PC-9 (cell line): ENCODE measurements around the gene SERHL2.

Source experiments
- CTCF ChIP-seq: fragments of 200-600 bp; sonication (generic); conservative IDR thresholded peaks from 2 replicates; pipeline ENCODE4 v1.6.1; 2017; ENCODE audit warnings: mixed run types, antibody characterized with exemption, mild to moderate bottlenecking, moderate library complexity
- EZH2 ChIP-seq: fragments of 200-600 bp; sonication (generic); IDR thresholded peaks from 2 replicates; pipeline ENCODE4 v1.8.0; 2017; ENCODE audit warnings: antibody characterized with exemption, low read depth

- TF ChIP-seq CTCF (peak; percentile 61; the same call in 1 of the 2 replicates), EZH2 (no peak)
Measured at GRCh38 chr22:42560781-42561180, 7.0 kb downstream of the SERHL2 start.
